Activated CD8-positive, alpha-beta T cell treated with anti-CD3 and anti-CD28 coated beads, Interleukin-2, amount 10 ng/mL, durations not matched to agents 7 days and 5 days (primary cell): Measurements from ENCODE around the gene DNAJB8. TPM values are rescaled to one million over a fixed set of nuclear protein-coding genes. Genes with fewer than 3 reads are reported as not detected.

Source experiments
- ATAC-seq: fragments of 150-1000 bp; cut with Tn5 transposase; one replicate; pipeline ENCODE4 v1.10.0; 2021; ENCODE audit warnings: moderate library complexity
- CTCF ChIA-PET: fragments of 350-600 bp; sonication (Branson Sonifier 250); formaldehyde crosslinking; loops from one replicate; lab custom pipeline; 2021; ENCODE audit warnings: antibody characterized with exemption; lab: Charles Lee
- POLR2A ChIA-PET: fragments of 350-600 bp; sonication (Branson Sonifier 250); formaldehyde crosslinking; loops from one replicate; lab custom pipeline; 2021; ENCODE audit warnings: antibody characterized with exemption; lab: Charles Lee
- DNase-seq: peaks from one replicate; pipeline ENCODE4 v3.0.0-alpha.2; 2020
- H3K27ac Mint-ChIP-seq: one replicate; pipeline ENCODE4 v1.8.0; 2021; ENCODE audit warnings: mild to moderate bottlenecking, mixed read lengths
- H3K27me3 Mint-ChIP-seq: one replicate; pipeline ENCODE4 v1.8.0; 2021; ENCODE audit warnings: low read depth, mixed read lengths
- H3K36me3 Mint-ChIP-seq: one replicate; pipeline ENCODE4 v1.8.0; 2021; ENCODE audit warnings: low read depth, mixed read lengths
- H3K4me1 Mint-ChIP-seq: one replicate; pipeline ENCODE4 v1.8.0; 2021; ENCODE audit warnings: low read depth, mixed read lengths
- H3K4me3 Mint-ChIP-seq: one replicate; pipeline ENCODE4 v1.8.0; 2021; ENCODE audit warnings: mild to moderate bottlenecking, mixed read lengths
- H3K9me3 Mint-ChIP-seq: one replicate; pipeline ENCODE4 v1.8.0; 2022; ENCODE audit warnings: mixed read lengths; ENCODE audit not compliant: insufficient read depth
- total RNA-seq, 2 experiments: library from RNA; stranded (reverse); gene quantifications; one replicate each; pipeline ENCODE4 v1.2.3, GENCODE V29; 2021

Gene DNAJB8
- total RNA-seq, 2 experiments from 2014 or later, result not detected

DNA sequence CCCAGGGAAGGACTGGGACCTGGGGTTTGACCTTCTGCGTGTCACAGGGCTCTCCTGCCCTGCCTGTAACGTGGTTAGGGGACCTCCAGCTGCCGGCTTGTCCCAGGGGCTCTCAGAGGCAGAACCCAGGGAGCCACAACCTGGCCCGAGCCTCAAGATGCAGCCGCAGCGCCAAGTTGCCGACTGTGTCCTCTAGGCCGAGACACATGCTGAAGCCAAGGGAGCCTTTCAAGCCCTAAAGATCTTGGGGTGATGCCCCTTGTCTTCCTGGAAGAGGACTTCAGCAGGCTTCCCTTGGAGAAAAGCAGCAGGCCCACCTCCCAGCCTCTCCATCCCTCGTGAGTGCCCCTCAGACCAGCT lies 7.2 kb downstream of the DNAJB8 start:
- ATAC-seq (no peak), DNase-seq (no peak)
- H3K4me1 Mint-ChIP-seq, result no peaks in the 10 kb centered on the region
- ChIA-PET CTCF (interaction anchor here (2.5 kb wide), 1 partner anchor 33 kb away, joined by 8 read pairs; no protein-coding TSS in a partner anchor), POLR2A (no interaction called here)
- H3K36me3 Mint-ChIP-seq, result no peaks in the 10 kb centered on the region
- peaks cover 17% of the 10 kb centered on the region for H3K27me3 Mint-ChIP-seq
- no peak overlapping the region for H3K4me3 Mint-ChIP-seq
- H3K27ac Mint-ChIP-seq, result no peak overlapping the region
- H3K9me3 Mint-ChIP-seq, result no peaks in the 10 kb centered on the region

DNA sequence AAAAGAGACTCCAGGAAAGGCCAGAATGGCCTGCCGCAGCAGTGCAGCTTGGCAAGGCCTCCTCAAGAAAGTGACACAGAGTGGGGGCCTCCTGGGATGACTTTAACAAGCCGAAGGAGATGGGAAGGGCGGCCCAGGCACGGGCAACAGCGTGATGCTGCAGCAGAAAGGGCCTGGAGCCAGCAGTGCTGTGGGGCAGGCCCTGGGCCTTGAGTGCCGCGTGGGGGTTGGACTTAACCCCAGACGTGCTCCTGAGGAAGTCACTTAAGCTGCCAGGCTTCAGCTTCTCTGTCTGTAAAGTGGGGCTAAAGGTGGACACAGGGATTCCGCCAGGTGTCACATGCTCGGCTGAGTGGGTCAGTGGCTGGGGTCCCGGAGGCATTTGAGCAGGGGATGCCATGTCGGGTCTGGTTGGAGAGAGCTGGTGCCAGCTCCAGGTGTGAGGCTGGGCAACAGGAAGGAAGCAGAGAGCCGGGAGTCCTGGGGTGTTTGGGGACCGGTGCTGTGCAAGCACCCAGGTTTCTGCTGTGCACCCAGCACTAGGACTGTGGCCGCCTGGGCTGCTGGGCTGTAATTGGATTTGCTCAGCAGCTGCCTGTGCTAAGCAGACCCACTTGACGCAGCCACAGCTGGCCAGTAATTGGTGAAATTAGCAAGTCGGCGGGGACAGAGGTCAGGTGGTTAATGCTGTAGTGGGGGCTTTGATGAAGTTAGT lies 7.8 kb downstream of the DNAJB8 start:
- ChIA-PET POLR2A (no interaction called here), CTCF (interaction anchor here (2.5 kb wide), 1 partner anchor 33 kb away, joined by 8 read pairs; no protein-coding TSS in a partner anchor)
- Mint-ChIP-seq H3K27me3 (peaks cover 21% of the 10 kb centered on the region), H3K9me3 (no peaks in the 10 kb centered on the region), H3K4me3 (no peak overlapping the region), H3K27ac (no peak overlapping the region), H3K4me1 (peaks cover 1% of the 10 kb centered on the region), H3K36me3 (no peaks in the 10 kb centered on the region)
- ATAC-seq (no peak), DNase-seq (no peak)

DNA sequence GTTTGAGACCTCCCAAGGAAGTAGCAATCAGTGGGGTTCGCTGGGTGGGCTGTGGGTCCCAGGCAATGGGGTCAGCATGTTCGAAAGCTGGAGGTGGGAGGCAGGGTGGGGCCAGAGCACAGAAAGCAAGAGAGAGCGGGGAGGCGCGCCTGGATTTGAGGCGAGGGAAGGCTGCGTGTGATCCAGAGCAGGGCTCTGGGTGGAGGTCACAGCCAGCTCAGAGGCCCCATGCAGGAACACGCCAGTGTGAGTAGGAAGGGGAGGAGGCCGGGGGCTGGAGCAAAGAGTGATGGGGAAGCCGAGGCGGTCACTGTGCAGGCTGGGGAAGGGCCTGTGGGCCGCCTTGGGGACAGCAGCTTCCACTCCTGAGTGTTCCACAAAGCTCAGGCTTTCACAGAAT lies 8.8 kb downstream of the DNAJB8 start:
- ChIA-PET CTCF (interaction anchor here (2.5 kb wide), 1 partner anchor 32 kb away, joined by 8 read pairs; no protein-coding TSS in a partner anchor), POLR2A (no interaction called here)
- Mint-ChIP-seq H3K4me1 (peaks cover 5% of the 10 kb centered on the region), H3K36me3 (no peaks in the 10 kb centered on the region), H3K27ac (no peak overlapping the region), H3K27me3 (peaks cover 22% of the 10 kb centered on the region), H3K9me3 (no peaks in the 10 kb centered on the region), H3K4me3 (no peak overlapping the region)
- ATAC-seq (no peak), DNase-seq (no peak)

DNA sequence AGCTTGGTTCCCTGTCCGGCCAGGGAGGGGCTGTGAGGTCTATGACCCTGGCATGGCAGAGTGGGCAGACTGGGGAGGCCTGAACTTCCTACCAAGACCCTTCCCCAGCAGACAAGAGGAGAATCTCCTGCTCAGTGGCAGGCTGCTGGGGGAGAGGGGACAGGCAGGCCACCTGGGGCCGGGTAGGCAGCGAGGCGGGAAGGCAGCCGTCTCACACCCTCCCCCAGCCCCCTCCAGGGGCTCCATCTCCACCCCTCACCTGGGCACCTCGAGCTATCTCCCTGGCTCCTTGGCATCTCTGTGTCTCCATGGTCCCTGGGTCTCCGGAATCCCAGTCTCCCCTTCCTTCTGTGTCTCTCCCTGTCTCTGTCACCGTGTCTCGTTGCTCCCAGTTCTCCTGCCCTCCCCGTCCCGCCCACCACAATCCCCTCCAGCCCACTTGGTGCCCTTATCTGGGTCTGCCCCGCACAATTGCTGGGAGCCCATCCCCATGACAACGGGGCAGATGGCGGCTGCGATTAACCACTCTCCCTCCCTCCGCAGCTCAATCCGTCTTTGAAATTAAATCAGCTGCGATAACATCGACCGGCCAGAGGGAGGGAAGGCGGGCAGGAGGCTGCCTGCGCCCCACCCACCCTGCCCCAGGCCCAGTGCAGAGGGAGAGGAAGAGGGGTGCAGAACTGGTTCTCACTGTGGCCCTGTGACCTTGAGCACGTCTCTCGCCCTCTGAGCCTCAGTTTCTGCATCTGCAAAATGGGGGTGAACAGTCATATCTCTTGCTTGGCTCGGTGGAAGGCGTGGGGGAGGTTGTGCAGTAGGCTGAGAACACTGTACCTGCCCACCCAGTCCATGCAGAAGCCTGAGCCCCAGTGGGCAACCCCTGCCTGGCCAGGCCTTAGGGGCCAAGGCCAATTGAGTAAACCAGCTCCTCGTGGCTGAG lies 9.6 kb downstream of the DNAJB8 start:
- ATAC-seq, result no peak
- H3K27me3 Mint-ChIP-seq, result peaks cover 22% of the 10 kb centered on the region

DNA sequence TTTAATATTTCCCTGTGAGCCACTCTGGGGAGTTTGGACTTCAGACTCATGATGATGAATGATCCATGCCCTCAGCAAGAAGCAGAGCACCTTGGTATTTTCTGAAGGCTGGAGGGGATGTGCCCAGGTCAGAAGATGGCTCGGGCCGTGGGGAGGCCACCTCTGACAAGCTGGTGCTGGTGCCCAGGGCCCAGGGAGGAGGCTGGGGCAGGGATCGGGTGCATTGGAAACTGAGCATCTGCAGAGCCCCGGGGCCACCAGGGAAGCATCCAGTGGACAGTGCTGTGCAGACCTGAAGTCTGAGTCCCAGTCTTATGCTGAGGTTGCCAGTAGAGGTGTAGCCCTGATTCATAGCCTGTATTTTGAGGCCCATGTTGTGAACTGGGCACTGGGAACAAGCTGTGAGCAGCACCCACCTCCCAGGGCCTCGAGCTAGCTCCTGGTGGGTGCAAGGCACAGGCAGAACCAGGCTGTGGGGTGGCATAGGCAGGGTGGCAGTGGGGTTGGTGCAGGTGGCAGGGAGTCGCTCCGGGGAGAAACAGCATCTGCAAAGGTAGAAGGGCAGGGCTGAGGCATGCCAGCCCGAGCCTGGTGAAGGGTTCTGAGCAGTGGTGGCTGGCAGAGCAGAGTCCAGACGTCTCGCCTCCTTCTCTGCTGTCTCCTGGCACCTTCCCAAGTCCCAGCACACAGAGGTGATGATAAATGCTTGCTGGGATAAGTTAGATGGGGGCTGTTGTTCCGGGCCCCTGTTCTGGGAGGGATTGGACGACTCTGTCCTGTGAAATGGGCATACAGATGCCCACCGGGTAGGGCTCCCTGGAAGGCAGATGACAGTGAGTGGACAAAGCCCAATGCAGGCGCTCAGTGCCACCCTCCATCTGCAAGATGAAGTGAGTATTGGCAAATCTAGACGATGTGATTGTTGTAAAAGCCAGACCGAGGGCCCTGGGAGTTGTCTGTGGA lies 10.6 kb downstream of the DNAJB8 start:
- CTCF ChIA-PET, result no interaction called here
- H3K36me3 Mint-ChIP-seq, result no peaks in the 10 kb centered on the region

More for the DNA sequence above, 9.6 kb downstream of the DNAJB8 start:
- H3K27ac Mint-ChIP-seq, result no peak overlapping the region
- H3K4me3 Mint-ChIP-seq, result no peak overlapping the region
- CTCF ChIA-PET, result interaction anchor here (2.5 kb wide), 1 partner anchor 31 kb away, joined by 8 read pairs; no protein-coding TSS in a partner anchor
- DNase-seq, result no peak
- POLR2A ChIA-PET, result no interaction called here
- H3K4me1 Mint-ChIP-seq, result peaks cover 5% of the 10 kb centered on the region
- no peaks in the 10 kb centered on the region for H3K9me3 Mint-ChIP-seq
- no peaks in the 10 kb centered on the region for H3K36me3 Mint-ChIP-seq

DNA sequence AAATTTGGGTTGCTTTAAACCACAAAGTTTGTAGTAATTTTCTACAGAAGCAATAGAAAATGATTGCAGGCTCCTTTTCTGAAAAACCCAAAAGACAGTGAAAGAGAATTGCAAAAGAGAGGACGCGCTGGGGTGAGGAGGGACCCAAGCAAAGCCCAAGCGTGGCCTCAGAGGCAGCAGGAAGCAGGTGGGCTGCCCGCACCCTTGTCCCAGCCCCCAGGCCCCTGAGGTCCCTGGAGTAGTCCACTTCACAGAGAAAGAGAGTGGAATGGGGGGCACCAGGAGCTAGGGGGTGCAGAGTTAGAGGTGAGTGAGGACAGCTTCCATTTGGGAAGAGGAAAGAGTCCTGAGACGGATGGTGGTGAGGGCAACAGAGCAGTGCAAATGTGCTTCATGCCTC lies 11.6 kb downstream of the DNAJB8 start:
- peaks cover 5% of the 10 kb centered on the region for H3K4me1 Mint-ChIP-seq
- peaks cover under 1% of the 10 kb centered on the region for H3K36me3 Mint-ChIP-seq
- H3K27me3 Mint-ChIP-seq, result peaks cover 26% of the 10 kb centered on the region
- no peak overlapping the region for H3K27ac Mint-ChIP-seq
- ATAC-seq, result no peak
- no peak overlapping the region for H3K4me3 Mint-ChIP-seq
- POLR2A ChIA-PET, result no interaction called here
- CTCF ChIA-PET, result no interaction called here
- no peak for DNase-seq
- no peaks in the 10 kb centered on the region for H3K9me3 Mint-ChIP-seq

More for the DNA sequence above, 10.6 kb downstream of the DNAJB8 start:
- Mint-ChIP-seq H3K4me1 (peaks cover 5% of the 10 kb centered on the region), H3K9me3 (no peaks in the 10 kb centered on the region), H3K4me3 (no peak overlapping the region), H3K27me3 (peaks cover 26% of the 10 kb centered on the region), H3K27ac (no peak overlapping the region)
- ATAC-seq, result no peak
- POLR2A ChIA-PET, result interaction anchor here (0.6 kb wide), 1 partner anchor 459 kb away, joined by 3 read pairs; no protein-coding TSS in a partner anchor
- DNase-seq, result no peak

DNA sequence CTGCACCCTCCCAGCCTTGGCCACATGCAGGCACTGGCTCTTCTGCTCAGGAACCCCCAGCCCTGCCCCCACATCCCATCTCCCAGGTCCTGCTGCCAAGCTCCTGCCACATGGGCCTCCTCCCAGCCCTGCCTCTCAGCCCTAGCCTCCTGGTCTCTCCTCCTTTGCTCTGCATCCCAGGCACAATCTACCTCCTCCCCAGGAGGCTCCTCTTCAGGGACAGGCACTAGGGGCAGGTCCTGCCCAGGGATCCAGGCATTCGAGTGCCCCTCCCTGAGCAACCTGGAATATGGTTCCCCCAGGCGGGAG lies 12.4 kb downstream of the DNAJB8 start:
- Mint-ChIP-seq H3K4me1 (peaks cover 7% of the 10 kb centered on the region), H3K36me3 (peaks cover 5% of the 10 kb centered on the region), H3K27me3 (peaks cover 26% of the 10 kb centered on the region), H3K27ac (no peak overlapping the region), H3K4me3 (no peak overlapping the region), H3K9me3 (no peaks in the 10 kb centered on the region)
- ATAC-seq (no peak), DNase-seq (no peak)
- ChIA-PET POLR2A (no interaction called here), CTCF (no interaction called here)

DNA sequence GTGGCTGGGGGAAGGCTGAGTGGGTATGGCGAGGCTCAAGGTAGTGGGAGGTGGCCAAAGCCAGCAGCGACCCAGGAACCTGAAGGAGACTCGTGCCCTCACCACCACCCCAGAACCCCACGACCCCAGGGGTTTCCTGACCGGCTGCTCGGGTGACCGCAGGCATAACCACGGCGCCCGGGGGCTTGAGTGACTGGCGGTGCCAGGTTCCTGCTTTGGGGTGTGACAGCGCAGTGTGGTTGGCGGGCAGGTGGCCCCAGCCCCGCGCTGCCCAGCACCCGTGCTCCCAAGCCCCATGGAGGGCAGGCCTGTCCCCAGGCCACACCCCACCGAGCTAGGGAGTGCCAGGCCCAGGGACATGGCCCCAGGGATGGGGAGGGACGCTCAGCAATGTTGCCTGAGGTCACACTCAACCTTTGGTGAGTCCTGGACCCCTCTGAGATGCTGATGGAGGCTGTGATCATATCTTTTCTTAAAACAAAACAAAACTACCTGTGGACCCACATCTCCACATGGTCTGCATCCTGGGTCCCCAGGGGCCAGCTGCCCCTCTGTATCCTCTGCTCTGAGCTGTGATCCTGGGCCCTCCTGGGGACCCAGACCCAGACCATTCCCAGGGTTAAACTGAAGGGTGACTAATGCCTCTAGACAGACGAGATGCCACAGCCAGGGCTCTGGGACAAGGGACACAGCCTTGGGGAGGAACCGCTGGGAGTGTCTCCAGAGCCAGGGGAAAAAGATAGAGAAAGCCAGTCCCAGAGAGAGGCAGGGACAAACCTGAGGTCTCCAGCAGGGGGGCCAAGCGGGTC lies 13.0 kb downstream of the DNAJB8 start:
- no peak for DNase-seq
- ATAC-seq, result no peak
- H3K4me1 Mint-ChIP-seq, result peaks cover 11% of the 10 kb centered on the region
- POLR2A ChIA-PET, result no interaction called here
- CTCF ChIA-PET, result no interaction called here
- H3K27me3 Mint-ChIP-seq, result peaks cover 26% of the 10 kb centered on the region
- peaks cover 5% of the 10 kb centered on the region for H3K9me3 Mint-ChIP-seq
- H3K4me3 Mint-ChIP-seq, result no peak overlapping the region
- peaks cover 8% of the 10 kb centered on the region for H3K36me3 Mint-ChIP-seq
- H3K27ac Mint-ChIP-seq, result no peak overlapping the region

DNA sequence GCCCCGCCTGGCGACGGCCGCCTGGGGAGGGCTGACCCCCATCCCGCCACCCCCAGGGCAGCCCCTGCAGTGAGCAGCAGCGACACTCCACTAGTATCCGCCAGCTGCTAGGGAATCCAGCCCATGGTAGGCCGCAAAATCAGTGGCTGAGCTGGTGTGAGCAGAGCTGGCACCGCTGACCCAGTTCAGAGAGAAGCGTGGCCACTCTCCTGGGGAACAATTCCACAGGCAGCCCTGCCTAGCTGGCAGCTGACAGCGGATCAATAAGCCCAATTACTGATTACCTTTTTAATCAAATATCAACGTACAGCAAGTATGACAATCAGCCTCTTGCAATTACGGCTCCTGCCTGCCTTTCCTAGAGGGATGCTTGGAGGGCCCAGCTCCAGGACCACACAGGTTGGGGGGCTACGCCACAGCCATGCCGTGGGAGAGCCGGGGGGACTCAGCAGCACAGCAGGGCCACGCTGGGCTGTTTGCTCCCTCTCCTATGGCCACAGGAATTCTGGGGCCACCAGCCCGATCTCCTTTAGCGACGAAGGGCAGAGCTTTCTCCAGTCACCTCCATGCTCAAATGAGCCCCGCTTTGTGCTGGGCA lies 13.9 kb downstream of the DNAJB8 start:
- H3K27me3 Mint-ChIP-seq, result peaks cover 26% of the 10 kb centered on the region
- CTCF ChIA-PET, result no interaction called here
- ATAC-seq, result no peak
- H3K4me3 Mint-ChIP-seq, result no peak overlapping the region
- no peak overlapping the region for H3K27ac Mint-ChIP-seq
- H3K36me3 Mint-ChIP-seq, result peaks cover 13% of the 10 kb centered on the region
- peaks cover 18% of the 10 kb centered on the region for H3K4me1 Mint-ChIP-seq
- peaks cover 10% of the 10 kb centered on the region for H3K9me3 Mint-ChIP-seq
- DNase-seq, result no peak
- POLR2A ChIA-PET, result no interaction called here

DNA sequence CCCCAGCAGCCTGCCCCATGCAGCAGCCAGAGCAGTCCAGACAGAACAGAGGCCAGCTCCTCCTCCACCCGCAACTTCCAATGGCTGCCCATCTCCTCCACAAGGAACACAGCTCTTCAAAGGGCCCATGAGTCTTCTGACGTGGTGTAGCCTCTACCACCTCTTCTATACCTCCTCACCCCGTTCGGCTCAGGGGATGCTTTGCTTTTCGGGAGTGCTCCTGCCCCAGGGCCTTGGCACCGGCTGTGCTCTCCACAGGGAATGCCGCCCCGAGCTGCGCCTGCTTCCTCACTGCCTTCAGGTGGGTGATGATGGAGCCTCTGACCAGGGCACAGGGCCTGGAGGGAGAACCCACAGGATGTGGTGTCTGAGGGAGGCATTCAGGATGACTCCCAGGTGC lies 14.6 kb downstream of the DNAJB8 start:
- ATAC-seq (no peak), DNase-seq (no peak)
- Mint-ChIP-seq H3K4me1 (peaks cover 25% of the 10 kb centered on the region), H3K4me3 (no peak overlapping the region), H3K27me3 (peaks cover 26% of the 10 kb centered on the region), H3K36me3 (peaks cover 18% of the 10 kb centered on the region), H3K9me3 (peaks cover 14% of the 10 kb centered on the region), H3K27ac (no peak overlapping the region)
- ChIA-PET POLR2A (no interaction called here), CTCF (interaction anchor here (1.0 to 1.1 kb wide), 2 partner anchors 14 to 25 kb away, joined by 3 read pairs; no protein-coding TSS in a partner anchor)
